HCT116 (cell line): Measurements from ENCODE around the gene VASH2. TPM values are rescaled to one million over a fixed set of nuclear protein-coding genes. Genes with fewer than 3 reads are reported as not detected.

Experiments
- ATAC-seq: fragments of 200-7000 bp; cut with Tn5 transposase; 2 replicates; pipeline ENCODE4 v1.9.1; 2020; ENCODE audit warnings: mild to moderate bottlenecking, moderate library complexity
- BruUV-seq: library from RNA; stranded (reverse); fragments of 400-500 nt; replicated peaks from 2 replicates; lab custom pipeline; 2021; lab: Mats Ljungman, UMichigan
- CTCF ChIA-PET: fragments of 300-600 bp; sonication (Branson Sonifier 250); formaldehyde crosslinking; loops from one replicate; lab custom pipeline; 2021; ENCODE audit warnings: antibody characterized with exemption; lab: Charles Lee
- POLR2A ChIA-PET: fragments of 300-600, 350-600 bp; sonication (Branson Sonifier 250); formaldehyde crosslinking; loops from one replicate; lab custom pipeline; 2021; ENCODE audit warnings: antibody characterized with exemption; lab: Charles Lee
- RAD21 ChIA-PET, 2 experiments: fragments of 300-600 bp; sonication (Branson Sonifier 250); formaldehyde crosslinking; loops; one replicate each; lab custom pipeline; 2023; ENCODE audit warnings: low total read pairs in 2 of 2; ENCODE audit not compliant: uncharacterized antibody in 2 of 2, unreplicated experiment in 2 of 2, low non-redundant PET in 1 of 2; lab: Charles Lee
- DNase-seq: peaks from one replicate; pipeline ENCODE4 v3.0.0-alpha.2; 2010; ENCODE audit warnings: low read depth, low spot score
- H2AFZ ChIP-seq: fragments of 200-600 bp; shearing (Covaris generic), sonication (generic); 2 replicates; pipeline ENCODE4 v1.6.1; 2017; ENCODE audit warnings: low read depth, mixed run types, mixed read lengths, antibody characterized with exemption, low read length; ENCODE audit not compliant: poor library complexity, severe bottlenecking
- H3K27ac ChIP-seq: 2 replicates; pipeline ENCODE4 v1.5.1; 2012; ENCODE audit warnings: low read depth, low read length
- H3K27me3 ChIP-seq: fragments of 200-600 bp; sonication (generic); 2 replicates; pipeline ENCODE4 v1.6.1; 2016; ENCODE audit warnings: mixed run types, low read length, mixed read lengths; ENCODE audit not compliant: insufficient read depth
- H3K36me3 ChIP-seq, 2 experiments: fragments of 200-500 bp in 1 of 2; fragments of 200-600 bp in 1 of 2; sonication (Bioruptor generic) in 1 of 2; sonication (generic) in 1 of 2; 2 replicates each; pipeline versions ENCODE4 v1.5.1 to v1.6.1; 2014 to 2016; ENCODE audit warnings: low read length in 2 of 2, inconsistent platforms in 1 of 2, mixed read lengths in 1 of 2, mixed run types in 1 of 2; ENCODE audit not compliant: insufficient read depth in 2 of 2, control insufficient read depth in 1 of 2
- H3K4me1 ChIP-seq, 2 experiments: fragments of 200-600 bp in 1 of 2; sonication (generic) in 1 of 2; 2 replicates each; pipeline versions ENCODE4 v1.5.1 to v1.6.1; 2012 to 2017; ENCODE audit warnings: low read length in 2 of 2, inconsistent platforms in 1 of 2, mild to moderate bottlenecking in 1 of 2, mixed read lengths in 1 of 2, mixed run types in 1 of 2, moderate library complexity in 1 of 2; ENCODE audit not compliant: insufficient read depth in 2 of 2, control insufficient read depth in 1 of 2
- H3K4me2 ChIP-seq: fragments of 200-600 bp; sonication (generic); 2 replicates; pipeline ENCODE4 v1.6.1; 2017; ENCODE audit warnings: mixed run types, low read length, mixed read lengths
- H3K4me3 ChIP-seq, 2 experiments: fragments of 200-600 bp in 1 of 2; sonication (generic) in 1 of 2; replicated peaks in 1 of 2; 2 replicates each; pipeline ENCODE4 v1.5.1; 2011 to 2016; ENCODE audit warnings: low read length in 2 of 2, control low read depth in 1 of 2, low read depth in 1 of 2, mild to moderate bottlenecking in 1 of 2, mixed read lengths in 1 of 2, mixed run types in 1 of 2
- H3K79me2 ChIP-seq: fragments of 200-600 bp; sonication (generic); 2 replicates; pipeline ENCODE4 v1.6.1; 2017; ENCODE audit warnings: mild to moderate bottlenecking, mixed run types, low read length, moderate library complexity, mixed read lengths; ENCODE audit not compliant: insufficient read depth
- H3K9ac ChIP-seq: fragments of 200-600 bp; sonication (generic); 2 replicates; pipeline ENCODE4 v1.6.1; 2016; ENCODE audit warnings: low read length, mixed read lengths
- H3K9me2 ChIP-seq: fragments of 200-600 bp; sonication (generic), shearing (Covaris generic); 2 replicates; pipeline ENCODE4 v1.6.1; 2017; ENCODE audit warnings: mixed run types, mild to moderate bottlenecking, moderate library complexity; ENCODE audit not compliant: insufficient read depth
- H3K9me3 ChIP-seq, 2 experiments: fragments of 200-500 bp in 1 of 2; fragments of 200-600 bp in 1 of 2; sonication (Bioruptor generic) in 1 of 2; sonication (generic) in 1 of 2; 2 replicates each; pipeline ENCODE4 v1.6.1; 2014 to 2017; ENCODE audit warnings: low read length in 2 of 2, mixed read lengths in 2 of 2, inconsistent platforms in 1 of 2, low read depth in 1 of 2, mild to moderate bottlenecking in 1 of 2, mixed run types in 1 of 2, moderate library complexity in 1 of 2; ENCODE audit not compliant: control insufficient read depth in 1 of 2, insufficient read depth in 1 of 2
- H4K20me1 ChIP-seq: fragments of 200-600 bp; sonication (generic), shearing (Covaris generic); 2 replicates; pipeline ENCODE4 v1.6.1; 2017; ENCODE audit warnings: mixed run types, mild to moderate bottlenecking, moderate library complexity; ENCODE audit not compliant: insufficient read depth
- CBX3 ChIP-seq: IDR thresholded peaks from 2 replicates; pipeline ENCODE4 v1.6.1; 2012; ENCODE audit warnings: low read depth
- CEBPB ChIP-seq: IDR thresholded peaks from 2 replicates; pipeline ENCODE4 v1.6.1; 2012; ENCODE audit warnings: low read depth
- CTCF ChIP-seq, 3 experiments: fragments of 200-600 bp in 1 of 3; sonication (generic) in 1 of 3; IDR thresholded peaks in 2 of 3; conservative IDR thresholded peaks in 1 of 3; 2 replicates each; pipeline ENCODE4 v1.5.1; 2012 to 2017; ENCODE audit warnings: low read depth in 2 of 3, low read length in 2 of 3, antibody characterized with exemption in 1 of 3, borderline replicate concordance in 1 of 3, control low read depth in 1 of 3, mild to moderate bottlenecking in 1 of 3, mixed read lengths in 1 of 3, mixed run types in 1 of 3, moderate library complexity in 1 of 3; ENCODE audit not compliant: insufficient read depth in 1 of 3
- EZH2 ChIP-seq: fragments of 200-600 bp; sonication (generic); IDR thresholded peaks from 2 replicates; pipeline ENCODE4 v1.6.1; 2017; ENCODE audit warnings: antibody characterized with exemption, mixed run types
- EZH2phosphoT487 ChIP-seq: fragments of 200-600 bp; IDR thresholded peaks from 2 replicates; pipeline ENCODE4 v1.6.1; 2018; ENCODE audit warnings: antibody characterized with exemption, borderline replicate concordance
- FOSL1 ChIP-seq: IDR thresholded peaks from 2 replicates; pipeline ENCODE4 v1.6.1; 2012; ENCODE audit warnings: low read depth
- POLR2A ChIP-seq: IDR thresholded peaks from 2 replicates; pipeline ENCODE4 v1.7.0; 2011; ENCODE audit warnings: borderline replicate concordance; ENCODE audit not compliant: insufficient read depth, insufficient read length; ENCODE audit errors: extremely low read depth
- POLR2AphosphoS5 ChIP-seq: IDR thresholded peaks from 2 replicates; pipeline ENCODE4 v1.6.1; 2011; ENCODE audit warnings: mild to moderate bottlenecking, low read depth, low read length, moderate library complexity
- RAD21 ChIP-seq: IDR thresholded peaks from 2 replicates; pipeline ENCODE4 v1.6.1; 2012; ENCODE audit warnings: low read depth, mild to moderate bottlenecking
- SIN3A ChIP-seq: IDR thresholded peaks from 2 replicates; pipeline ENCODE4 v1.6.1; 2012; ENCODE audit warnings: low read depth
- SP1 ChIP-seq: IDR thresholded peaks from 2 replicates; pipeline ENCODE4 v1.6.1; 2012; ENCODE audit warnings: low read depth
- TCF7L2 ChIP-seq: IDR thresholded peaks from 2 replicates; pipeline ENCODE4 v1.7.0; 2011; ENCODE audit warnings: borderline replicate concordance, inconsistent platforms; ENCODE audit not compliant: insufficient read depth, insufficient read length; ENCODE audit errors: extremely low read depth
- ZBTB33 ChIP-seq: IDR thresholded peaks from 2 replicates; pipeline ENCODE4 v1.6.1; 2011; ENCODE audit warnings: mild to moderate bottlenecking, low read length, moderate library complexity; ENCODE audit not compliant: insufficient replicate concordance; ENCODE audit errors: extremely low read depth
- ZFX ChIP-seq: fragments of 450-650 bp; IDR thresholded peaks from 2 replicates; pipeline ENCODE4 v1.6.1; 2017
- ZNF274 ChIP-seq: fragments of 200-500 bp; sonication (Bioruptor generic); IDR thresholded peaks from 2 replicates; pipeline ENCODE4 v1.6.1; 2014; ENCODE audit warnings: mild to moderate bottlenecking, low read depth, low read length, inconsistent platforms
- intact Hi-C: fragments of 100-400 bp; cut with micrococcal nuclease; formaldehyde crosslinking; loops from 2 replicates; pipeline ENCODE4 v1.10.0; 2022
- total RNA-seq: library from RNA; stranded (reverse); gene quantifications from one replicate; pipeline ENCODE4 v1.2.1, GENCODE V29; 2021; ENCODE audit not compliant: unreplicated experiment
- TF ChIP-seq, protein P1 (sequence below): IDR thresholded peaks from 2 replicates; pipeline ENCODE4 v1.6.1; 2012

Gene VASH2
- total RNA-seq, 1 experiment from 2014 or later = 5.7 TPM

DNA sequence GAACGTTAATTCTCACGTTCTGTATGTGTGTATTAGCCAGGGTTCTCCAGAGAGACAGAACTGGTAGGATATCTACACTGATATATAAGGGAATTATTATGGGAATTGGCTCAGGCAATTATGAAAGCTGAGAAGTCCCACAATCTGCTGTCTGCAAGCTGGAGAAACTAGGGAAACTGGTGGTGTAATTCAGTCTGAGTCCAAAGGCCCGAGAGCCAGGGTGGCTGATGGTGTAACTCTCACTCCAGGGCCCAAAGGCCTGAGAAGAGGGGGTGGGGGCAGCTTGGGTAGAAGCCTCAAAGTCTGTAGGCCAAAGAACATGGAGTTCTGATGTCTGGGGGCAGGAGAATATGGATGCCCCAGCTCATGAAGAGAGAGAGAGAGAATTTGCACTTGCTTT lies 13.3 kb upstream of the VASH2 start:
- ATAC-seq = no peak
- CTCF ChIA-PET = no interaction called here

More for the DNA sequence above, 13.3 kb upstream of the VASH2 start:
- Histone ChIP-seq H2AFZ (no peak overlapping the region), H4K20me1 (no peaks in the 10 kb centered on the region), H3K36me3 (no peaks in the 10 kb centered on the region), H3K27ac (no peak overlapping the region), H3K9ac (no peak overlapping the region), H3K79me2 (no peaks in the 10 kb centered on the region), H3K9me2 (no peaks in the 10 kb centered on the region)
- BruUV-seq = no TSS peak
- intact Hi-C loops = no loop called here
- TF ChIP-seq POLR2AphosphoS5 (no peak), RAD21 (no peak), CBX3 (no peak), TCF7L2 (no peak), CTCF (IDR thresholded peaks at IDR 0.05 in 2 of 3, conservative IDR thresholded peaks at IDR 0.05 in 1 of 3; ENCODE audit: borderline replicate concordance in 1 of 3, insufficient read depth in 1 of 3, low read depth in 2 of 3, low read length in 2 of 3) (no peak), FOSL1 (no peak), ZNF274 (no peak), SP1 (no peak), EZH2 (no peak), EZH2phosphoT487 (no peak), CEBPB (no peak), POLR2A (no peak), SIN3A (no peak), ZFX (no peak), ZBTB33 (no peak)
- TF ChIP-seq, protein P1, sequence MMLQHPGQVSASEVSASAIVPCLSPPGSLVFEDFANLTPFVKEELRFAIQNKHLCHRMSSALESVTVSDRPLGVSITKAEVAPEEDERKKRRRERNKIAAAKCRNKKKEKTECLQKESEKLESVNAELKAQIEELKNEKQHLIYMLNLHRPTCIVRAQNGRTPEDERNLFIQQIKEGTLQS = no peak
- TF ChIP-seq, all 23 proteins: peak for 0
- Histone ChIP-seq H3K4me2 (no peak overlapping the region), H3K9me3 (no peaks in the 10 kb centered on the region), H3K27me3 (no peaks in the 10 kb centered on the region), H3K4me1 (no peaks in the 10 kb centered on the region), H3K4me3 (no peak overlapping the region)
- no peak for DNase-seq
- POLR2A ChIA-PET = no interaction called here
- RAD21 ChIA-PET = no interaction called here
